22Rv1 (cell line): ENCODE results near the gene RNF220.

Source experiments
- H3K27ac ChIP-seq: fragments of 450-650 bp; 2 replicates; pipeline ENCODE4 v1.5.1; 2017
- CTCF ChIP-seq: fragments of 450-650 bp; IDR thresholded peaks from 2 replicates; pipeline ENCODE4 v1.5.1; 2017; ENCODE audit warnings: mild to moderate bottlenecking
- ZFX ChIP-seq: fragments of 450-650 bp; IDR thresholded peaks from 2 replicates; pipeline ENCODE4 v1.6.1; 2017; ENCODE audit warnings: antibody characterized with exemption, borderline replicate concordance

Gene RNF220

GRCh38 chr1:44678626-44679025 is 273.6 kb downstream of the RNF220 start:
- TF ChIP-seq ZFX (no peak), CTCF (no peak)
- H3K27ac ChIP-seq, result no peak overlapping the region

- TF ChIP-seq ZFX (no peak), CTCF (no peak)
- H3K27ac ChIP-seq, result no peak overlapping the region
Measured at GRCh38 chr1:44679468-44679867, 274.4 kb downstream of the RNF220 start.

GRCh38 chr1:44681905-44682882 is 277.1 kb downstream of the RNF220 start:
- TF ChIP-seq CTCF (no peak), ZFX (no peak)
- H3K27ac ChIP-seq, result no peak overlapping the region

- no peak overlapping the region for H3K27ac ChIP-seq
- TF ChIP-seq CTCF, result no peak
- TF ChIP-seq ZFX, result no peak
Measured at GRCh38 chr1:44682883-44683265, 277.8 kb downstream of the RNF220 start.

GRCh38 chr1:44684525-44684924 is 279.5 kb downstream of the RNF220 start:
- TF ChIP-seq ZFX, result no peak
- no peak for TF ChIP-seq CTCF
- H3K27ac ChIP-seq, result no peak overlapping the region

GRCh38 chr1:44685218-44685617 is 280.2 kb downstream of the RNF220 start:
- H3K27ac ChIP-seq, result no peak overlapping the region
- TF ChIP-seq ZFX, result no peak
- TF ChIP-seq CTCF, result no peak

GRCh38 chr1:44685881-44686280 is 280.8 kb downstream of the RNF220 start:
- no peak for TF ChIP-seq ZFX
- no peak for TF ChIP-seq CTCF
- no peak overlapping the region for H3K27ac ChIP-seq
